ENCODE results near the gene KCNK17. TPM values are rescaled to one million over a fixed set of nuclear protein-coding genes. Genes with fewer than 3 reads are reported as not detected.

KCNK17 gene
- total RNA-seq (2014; rRNA removed), result not detected in 2 replicates
- polyA plus RNA-seq (2012), result not detected

- no peak for DNase-seq (ENCODE audit: low read depth)
Observed at GRCh38 chr6:39314273-39314795, at the start of gene KCNK17. Gene KCNK17, minus strand, starts transcription at chr6:39314419. Its CDS starts 99 bp downstream, at chr6:39314320.

- no peak for DNase-seq (ENCODE audit: low read depth)
Observed at GRCh38 chr6:39363280-39363679, 49.1 kb upstream of the KCNK17 start.

- peak; percentile 14 for DNase-seq (ENCODE audit: low read depth)
Observed at GRCh38 chr6:39362487-39362865, 48.3 kb upstream of the KCNK17 start.

- peak; percentile 40 for DNase-seq (ENCODE audit: low read depth)
Observed at GRCh38 chr6:39361657-39362486, 47.7 kb upstream of the KCNK17 start.

- DNase-seq (ENCODE audit: low read depth), result no peak
Observed at GRCh38 chr6:39360378-39360777, 46.2 kb upstream of the KCNK17 start.

GRCh38 chr6:39357998-39358686 is 43.9 kb upstream of the KCNK17 start:
- DNase-seq (ENCODE audit: low read depth), result peak; percentile 32

- DNase-seq (ENCODE audit: low read depth), result no peak
Observed at GRCh38 chr6:39353698-39354315, 39.6 kb upstream of the KCNK17 start.

GRCh38 chr6:39350723-39351505 is 36.7 kb upstream of the KCNK17 start:
- no peak for DNase-seq (ENCODE audit: low read depth)

- DNase-seq (ENCODE audit: low read depth), result no peak
Observed at GRCh38 chr6:39348740-39349139, 34.5 kb upstream of the KCNK17 start.

GRCh38 chr6:39347906-39348585 is 33.8 kb upstream of the KCNK17 start:
- DNase-seq (ENCODE audit: low read depth), result peak; percentile 36

GRCh38 chr6:39347206-39347605 is 33.0 kb upstream of the KCNK17 start:
- peak; percentile 6 for DNase-seq (ENCODE audit: low read depth)

GRCh38 chr6:39344821-39345280 is 30.6 kb upstream of the KCNK17 start:
- DNase-seq (ENCODE audit: low read depth), result no peak

GRCh38 chr6:39343396-39343870 is 29.2 kb upstream of the KCNK17 start:
- no peak for DNase-seq (ENCODE audit: low read depth)

- no peak for DNase-seq (ENCODE audit: low read depth)
Observed at GRCh38 chr6:39342692-39343395, 28.6 kb upstream of the KCNK17 start.

GRCh38 chr6:39341937-39342336 is 27.7 kb upstream of the KCNK17 start:
- DNase-seq (ENCODE audit: low read depth), result no peak

GRCh38 chr6:39341352-39341751 is 27.1 kb upstream of the KCNK17 start:
- DNase-seq (ENCODE audit: low read depth), result no peak

- DNase-seq (ENCODE audit: low read depth), result no peak
Observed at GRCh38 chr6:39339868-39340550, 25.8 kb upstream of the KCNK17 start.

GRCh38 chr6:39339096-39339867 is 25.1 kb upstream of the KCNK17 start:
- DNase-seq (ENCODE audit: low read depth), result no peak

Data from LHCN-M2 (cell line).